ENCODE measurements around the gene CAB39.

The CAB39 gene

GRCh38 chr2:230823264-230823964 lies 110.8 kb downstream of the CAB39 start:
- DNase-seq, result no peak

GRCh38 chr2:230824406-230824978 lies 111.8 kb downstream of the CAB39 start:
- peak; percentile 63 for DNase-seq

- DNase-seq, result no peak
Observed at GRCh38 chr2:230825354-230825753, 112.7 kb downstream of the CAB39 start.

- no peak for DNase-seq
Observed at GRCh38 chr2:230827774-230828271, 115.2 kb downstream of the CAB39 start.

- DNase-seq, result no peak
Observed at GRCh38 chr2:230828272-230828961, 115.8 kb downstream of the CAB39 start.

GRCh38 chr2:230829293-230829692 lies 116.7 kb downstream of the CAB39 start:
- no peak for DNase-seq

- DNase-seq, result no peak
Observed at GRCh38 chr2:230829959-230830358, 117.3 kb downstream of the CAB39 start.

- no peak for DNase-seq
Observed at GRCh38 chr2:230830428-230830827, 117.8 kb downstream of the CAB39 start.

- no peak for DNase-seq
Observed at GRCh38 chr2:230840301-230840700, 127.7 kb downstream of the CAB39 start.

- DNase-seq, result no peak
Observed at GRCh38 chr2:230842473-230842872, 129.8 kb downstream of the CAB39 start.

GRCh38 chr2:230843132-230843531 lies 130.5 kb downstream of the CAB39 start:
- DNase-seq, result no peak

GRCh38 chr2:230846360-230846759 lies 133.7 kb downstream of the CAB39 start:
- no peak for DNase-seq

- DNase-seq, result peak; percentile 95
Observed at GRCh38 chr2:230847883-230848388, 135.3 kb downstream of the CAB39 start.

GRCh38 chr2:230849633-230850357 lies 137.2 kb downstream of the CAB39 start:
- no peak for DNase-seq

GRCh38 chr2:230850358-230850658 lies 137.7 kb downstream of the CAB39 start:
- no peak for DNase-seq

GRCh38 chr2:230852113-230852512 lies 139.5 kb downstream of the CAB39 start:
- no peak for DNase-seq

GRCh38 chr2:230861552-230862255 lies 149.1 kb downstream of the CAB39 start:
- DNase-seq, result peak; percentile 97

- DNase-seq, result no peak
Observed at GRCh38 chr2:230862292-230862691, 149.7 kb downstream of the CAB39 start.

- no peak for DNase-seq
Observed at GRCh38 chr2:230863031-230863430, 150.4 kb downstream of the CAB39 start.

GRCh38 chr2:230863442-230864121 lies 150.9 kb downstream of the CAB39 start:
- DNase-seq, result no peak

- DNase-seq, result no peak
Observed at GRCh38 chr2:230864122-230864604, 151.5 kb downstream of the CAB39 start.
